Endometrium (tissue), 2 donors: ENCODE measurements around the gene USB1.

Experiments used
- FAIRE-seq: peaks from 2 replicates; lab custom pipeline; 2012; peaks lifted over from hg19 to GRCh38; lab: Jason Lieb, UNC
- donor health status: control.
- donor health status: control.

USB1 gene

GRCh38 chr16:58019866-58020538 is 18.8 kb downstream of the USB1 start:
- FAIRE-seq: no peak

GRCh38 chr16:58020628-58021521 is 19.7 kb downstream of the USB1 start:
- FAIRE-seq: no peak

- FAIRE-seq: no peak
Observed at GRCh38 chr16:58021661-58022551, 20.7 kb downstream of the USB1 start.

- FAIRE-seq: no peak
Observed at GRCh38 chr16:58022601-58023371, 21.6 kb downstream of the USB1 start.

GRCh38 chr16:58024486-58025350 is 23.5 kb downstream of the USB1 start:
- FAIRE-seq: no peak

- no peak for FAIRE-seq
Observed at GRCh38 chr16:58025351-58026138, 24.3 kb downstream of the USB1 start, which contains the start of gene MMP15. MMP15 (plus strand) TSS chr16:58025754; CDS start chr16:58026351, 597 bp downstream.

GRCh38 chr16:58026139-58026704 is 25.0 kb downstream of the USB1 start:
- no peak for FAIRE-seq

GRCh38 chr16:58026705-58027160 is 25.5 kb downstream of the USB1 start:
- no peak for FAIRE-seq

GRCh38 chr16:58027161-58027915 is 26.1 kb downstream of the USB1 start:
- FAIRE-seq: no peak

- no peak for FAIRE-seq
Observed at GRCh38 chr16:58027916-58028455, 26.8 kb downstream of the USB1 start.

GRCh38 chr16:58028541-58029070 is 27.4 kb downstream of the USB1 start:
- FAIRE-seq: no peak

GRCh38 chr16:58029410-58029809 is 28.2 kb downstream of the USB1 start:
- FAIRE-seq: no peak

GRCh38 chr16:58030136-58030840 is 29.1 kb downstream of the USB1 start:
- FAIRE-seq: no peak

GRCh38 chr16:58031016-58031800 is 30.0 kb downstream of the USB1 start:
- no peak for FAIRE-seq

- FAIRE-seq: no peak
Observed at GRCh38 chr16:58032710-58033293, 31.6 kb downstream of the USB1 start.

GRCh38 chr16:58034128-58034685 is 33.0 kb downstream of the USB1 start:
- FAIRE-seq: no peak
